ENCODE results near the gene EMSY.

DNA sequence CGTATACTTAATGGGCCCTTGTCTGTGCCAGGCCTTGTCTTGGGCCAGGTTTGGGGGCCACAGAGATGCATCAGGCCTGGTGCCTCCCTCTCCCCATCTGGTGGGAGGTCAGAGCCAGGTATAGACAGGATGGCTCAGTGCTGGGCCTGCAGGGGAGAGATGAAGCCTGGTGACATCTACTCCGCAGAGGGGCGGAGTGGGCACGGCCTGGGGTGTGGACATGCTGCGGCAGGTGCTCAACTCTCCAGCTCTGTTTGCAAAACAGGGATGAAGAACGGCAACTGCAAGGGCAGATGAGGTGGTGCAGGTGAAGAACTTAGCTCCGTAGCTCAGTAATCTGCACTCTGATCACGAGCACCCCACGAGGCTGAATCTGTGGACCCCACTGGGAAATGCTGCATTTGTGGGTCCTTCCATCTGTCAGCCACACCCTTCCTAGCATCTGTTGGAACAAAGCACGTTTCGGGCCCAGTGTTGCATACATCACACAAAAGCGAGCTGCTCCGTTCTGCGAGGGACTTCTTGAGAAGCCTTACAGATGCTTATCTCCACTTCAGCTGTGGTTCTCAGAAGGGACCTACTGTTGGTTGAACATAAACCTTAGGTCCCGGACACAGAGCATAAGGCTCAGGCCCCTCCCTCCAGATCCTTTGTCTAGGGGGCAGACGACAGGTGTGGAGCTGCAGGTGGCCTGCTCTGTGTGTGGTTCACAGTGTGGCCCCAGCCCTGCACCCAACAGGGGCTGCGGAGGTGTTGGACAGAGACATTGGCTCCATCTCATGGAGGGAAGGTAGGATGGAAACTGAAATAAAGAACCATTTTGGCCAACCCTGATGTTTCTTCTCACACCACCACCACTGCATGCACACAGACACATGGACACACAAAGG lies 147.5 kb downstream of the EMSY start:
- TF ChIP-seq, protein P1, sequence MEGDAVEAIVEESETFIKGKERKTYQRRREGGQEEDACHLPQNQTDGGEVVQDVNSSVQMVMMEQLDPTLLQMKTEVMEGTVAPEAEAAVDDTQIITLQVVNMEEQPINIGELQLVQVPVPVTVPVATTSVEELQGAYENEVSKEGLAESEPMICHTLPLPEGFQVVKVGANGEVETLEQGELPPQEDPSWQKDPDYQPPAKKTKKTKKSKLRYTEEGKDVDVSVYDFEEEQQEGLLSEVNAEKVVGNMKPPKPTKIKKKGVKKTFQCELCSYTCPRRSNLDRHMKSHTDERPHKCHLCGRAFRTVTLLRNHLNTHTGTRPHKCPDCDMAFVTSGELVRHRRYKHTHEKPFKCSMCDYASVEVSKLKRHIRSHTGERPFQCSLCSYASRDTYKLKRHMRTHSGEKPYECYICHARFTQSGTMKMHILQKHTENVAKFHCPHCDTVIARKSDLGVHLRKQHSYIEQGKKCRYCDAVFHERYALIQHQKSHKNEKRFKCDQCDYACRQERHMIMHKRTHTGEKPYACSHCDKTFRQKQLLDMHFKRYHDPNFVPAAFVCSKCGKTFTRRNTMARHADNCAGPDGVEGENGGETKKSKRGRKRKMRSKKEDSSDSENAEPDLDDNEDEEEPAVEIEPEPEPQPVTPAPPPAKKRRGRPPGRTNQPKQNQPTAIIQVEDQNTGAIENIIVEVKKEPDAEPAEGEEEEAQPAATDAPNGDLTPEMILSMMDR (IDR thresholded peaks at IDR 0.05) = no peak
- TF ChIP-seq POLR2A (IDR thresholded peaks at IDR 0.05) = no peak
- no peak for TF ChIP-seq POLR2AphosphoS5 (IDR thresholded peaks at IDR 0.05)

Measured in prostate gland (tissue), 2 donors.